Measurements from ENCODE around the gene PLCH1.

DNA sequence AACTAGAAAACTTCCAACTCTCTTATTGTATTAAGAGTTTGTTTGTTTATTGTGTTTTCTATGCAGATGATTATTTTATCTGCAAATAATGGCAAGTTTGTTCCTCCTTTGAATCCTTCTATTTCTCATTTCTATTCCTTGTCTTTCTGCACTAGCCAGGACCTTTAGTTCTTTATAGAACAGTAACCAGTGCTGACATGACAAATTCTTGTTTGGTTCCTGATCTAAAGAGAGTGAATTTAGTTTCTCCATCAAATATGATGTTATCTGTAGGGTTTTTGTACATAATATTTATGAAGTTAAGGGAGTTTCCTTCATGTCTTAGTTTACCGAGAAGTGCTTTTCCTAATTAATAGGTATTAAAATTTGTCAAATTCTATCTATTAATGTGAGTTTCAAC lies 350.6 kb downstream of the PLCH1 start:
- TF ChIP-seq CTCF (conservative IDR thresholded peaks at IDR 0.05 in 1 of 2, IDR thresholded peaks at IDR 0.05 in 1 of 2; ENCODE audit: low read depth in 1 of 2, low read length in 2 of 2) = no peak
- no peak for TF ChIP-seq EZH2 (IDR thresholded peaks at IDR 0.05; ENCODE audit: low read length, missing control alignments)
